Erythroblast (primary cell): Measurements from ENCODE around the gene C1QTNF1.

Source experiments
- DNase-seq, 2 experiments: peaks; one replicate each; lab custom pipeline; 2025; lab: John Stamatoyannopoulos, UW
- GATA1 ChIP-seq: IDR thresholded peaks from 2 replicates; pipeline ENCODE4 v1.6.1; 2011; ENCODE audit warnings: low read depth, mild to moderate bottlenecking, control low read depth, low read length, moderate library complexity
- POLR2A ChIP-seq: IDR thresholded peaks from 2 replicates; pipeline ENCODE4 v1.6.1; 2011; ENCODE audit warnings: mild to moderate bottlenecking, low read length

C1QTNF1 gene

GRCh38 chr17:79080349-79080748 is 56.4 kb downstream of the C1QTNF1 start:
- DNase-seq, result no peak
- TF ChIP-seq POLR2A, result no peak
- no peak for TF ChIP-seq GATA1

GRCh38 chr17:79080761-79081290 is 56.9 kb downstream of the C1QTNF1 start:
- TF ChIP-seq GATA1 (no peak), POLR2A (no peak)
- DNase-seq, result no peak

- TF ChIP-seq POLR2A, result no peak
- TF ChIP-seq GATA1, result no peak
- DNase-seq, result no peak
Observed at GRCh38 chr17:79081571-79082276, 57.8 kb downstream of the C1QTNF1 start.

GRCh38 chr17:79082311-79083190 is 58.6 kb downstream of the C1QTNF1 start:
- TF ChIP-seq POLR2A (no peak), GATA1 (no peak)
- peak; percentile 35 to 62 for DNase-seq

- no peak for DNase-seq
Observed at GRCh38 chr17:79083191-79083971, 59.4 kb downstream of the C1QTNF1 start.

GRCh38 chr17:79084291-79085153 is 60.6 kb downstream of the C1QTNF1 start:
- TF ChIP-seq POLR2A, result no peak
- TF ChIP-seq GATA1, result no peak
- no peak for DNase-seq

More at GRCh38 chr17:79083191-79083971, 59.4 kb downstream of the C1QTNF1 start:
- TF ChIP-seq POLR2A (no peak), GATA1 (no peak)

GRCh38 chr17:79085154-79085920 is 61.4 kb downstream of the C1QTNF1 start:
- no peak for DNase-seq
- no peak for TF ChIP-seq POLR2A
- no peak for TF ChIP-seq GATA1

GRCh38 chr17:79085921-79086551 is 62.1 kb downstream of the C1QTNF1 start:
- TF ChIP-seq POLR2A, result no peak
- TF ChIP-seq GATA1, result no peak
- DNase-seq, result no peak

- DNase-seq, result no peak
- TF ChIP-seq POLR2A, result no peak
- TF ChIP-seq GATA1, result no peak
Observed at GRCh38 chr17:79086609-79087427, 62.8 kb downstream of the C1QTNF1 start.

GRCh38 chr17:79087428-79088143 is 63.6 kb downstream of the C1QTNF1 start:
- DNase-seq, result peak; percentile 50 to 78
- TF ChIP-seq POLR2A, result no peak
- no peak for TF ChIP-seq GATA1
